HG03469 (cell line): ENCODE measurements around the gene FAM53B.

Experiments used
- ATAC-seq: cut with Tn5 transposase; IDR thresholded peaks from one replicate; pipeline ENCODE4 v1.9.1; 2021; ENCODE audit warnings: mild to moderate bottlenecking, moderate library complexity, moderate number of reproducible peaks; ENCODE audit not compliant: unreplicated experiment

FAM53B gene

GRCh38 chr10:124728830-124729661 is 15.1 kb downstream of the FAM53B start:
- no peak for ATAC-seq

- ATAC-seq = no peak
Observed at GRCh38 chr10:124728071-124728829, 15.9 kb downstream of the FAM53B start.

GRCh38 chr10:124727361-124727960 is 16.7 kb downstream of the FAM53B start:
- no peak for ATAC-seq

GRCh38 chr10:124725791-124726190 is 18.4 kb downstream of the FAM53B start:
- no peak for ATAC-seq

GRCh38 chr10:124725171-124725631 is 19.0 kb downstream of the FAM53B start:
- no peak for ATAC-seq

- no peak for ATAC-seq
Observed at GRCh38 chr10:124724279-124725027, 19.7 kb downstream of the FAM53B start.

- ATAC-seq = no peak
Observed at GRCh38 chr10:124723826-124724225, 20.4 kb downstream of the FAM53B start.

GRCh38 chr10:124722798-124723783 is 21.1 kb downstream of the FAM53B start:
- peak; percentile 31 for ATAC-seq

GRCh38 chr10:124721330-124722045 is 22.7 kb downstream of the FAM53B start:
- no peak for ATAC-seq

GRCh38 chr10:124719213-124719851 is 24.8 kb downstream of the FAM53B start:
- peak; percentile 27 for ATAC-seq

GRCh38 chr10:124717911-124718741 is 26.1 kb downstream of the FAM53B start:
- peak; percentile 55 for ATAC-seq

- ATAC-seq = no peak
Observed at GRCh38 chr10:124717041-124717757, 27.0 kb downstream of the FAM53B start.

GRCh38 chr10:124716369-124716768 is 27.8 kb downstream of the FAM53B start:
- no peak for ATAC-seq

- ATAC-seq = no peak
Observed at GRCh38 chr10:124715439-124715838, 28.7 kb downstream of the FAM53B start.

- ATAC-seq = no peak
Observed at GRCh38 chr10:124713679-124714255, 30.4 kb downstream of the FAM53B start.

GRCh38 chr10:124712704-124713407 is 31.3 kb downstream of the FAM53B start:
- ATAC-seq = no peak
